ENCODE data around the gene FILIP1L. TPM values are rescaled to one million over a fixed set of nuclear protein-coding genes. Genes with fewer than 3 reads are reported as not detected.

FILIP1L gene
- total and polyA plus RNA-seq, 2 of the 4 experiments (the other 2 are of a cell fraction) = 11.5 to 19.9 TPM

GRCh38 chr3:100150473-100150872 is 36.2 kb upstream of the FILIP1L start:
- intact Hi-C loops (cut with micrococcal nuclease) = no loop called here
- ATAC-seq (ENCODE audit: low read depth) (no peak), DNase-seq (no peak)
- Histone ChIP-seq H3K79me1 (ENCODE audit: low read depth in 1 of 2, low read length in 2 of 2) (no peaks in the 10 kb centered on the region), H3K9me1 (ENCODE audit: insufficient read depth, low read length) (0 out of 2 replicates have a peak, but pooled peaks cover 3% of the 10 kb centered on the region), H2BK5ac (ENCODE audit: low read depth, low read length, poor library complexity, severe bottlenecking) (no peak overlapping the region), H2AFZ (replicated peaks; ENCODE audit: low read length, poor library complexity) (no peak overlapping the region), H2BK20ac (ENCODE audit: low read depth, low read length) (no peak overlapping the region), H4K5ac (ENCODE audit: low read depth, low read length) (0 out of 2 replicates have a peak overlapping the region, but pooled peaks have one; percentile 32), H3K36me3 (ENCODE audit: control insufficient read depth, insufficient read depth, low read length) (no peaks in the 10 kb centered on the region), H3K4ac (ENCODE audit: low read depth, low read length) (no peak overlapping the region), H2BK15ac (ENCODE audit: low read depth, low read length) (no peak overlapping the region), H3K27ac (ENCODE audit: insufficient read depth, low read length) (no peak overlapping the region), H3K14ac (replicated peaks; ENCODE audit: low read depth, low read length) (no peak overlapping the region), H3K27me3 (ENCODE audit: control insufficient read depth, insufficient read depth, low read length) (no peaks in the 10 kb centered on the region), H3K56ac (ENCODE audit: extremely low read depth, insufficient read depth, low read length) (no peak overlapping the region), H4K91ac (ENCODE audit: insufficient read depth, low read depth, low read length) (no peak overlapping the region), H3K9ac (ENCODE audit: low read depth, low read length) (no peak overlapping the region), H2AK5ac (ENCODE audit: low read depth, low read length) (no peak overlapping the region), H3K9me3 (ENCODE audit: control insufficient read depth, insufficient read depth, low read length) (peaks cover 3% of the 10 kb centered on the region), H3K4me3 (ENCODE audit: insufficient read depth, low read depth, low read length) (no peak overlapping the region), H3K4me2 (ENCODE audit: low read depth, low read length) (no peak overlapping the region), H3K23ac (ENCODE audit: low read depth, low read length) (no peak overlapping the region), H2AK9ac (replicated peaks; ENCODE audit: low read depth, low read length, poor library complexity) (no peak overlapping the region), H4K20me1 (ENCODE audit: insufficient read depth, low read length) (no peaks in the 10 kb centered on the region), H3K4me1 (ENCODE audit: control insufficient read depth, insufficient read depth, low read length) (peaks cover 4% of the 10 kb centered on the region; the same call in 1 of the 2 replicates), H3K18ac (ENCODE audit: low read depth, low read length) (no peak overlapping the region), H2BK120ac (ENCODE audit: low read depth, low read length) (0 out of 2 replicates have a peak overlapping the region, but pooled peaks have one; percentile 25), H4K8ac (ENCODE audit: low read depth in 2 of 2, low read length in 2 of 2) (peak overlapping the region in 1 of 2 experiments; percentile 38; a peak in 2 of 4 replicates)
- ChIA-PET POLR2A (ENCODE audit: unreplicated experiment) (no interaction called here), CTCF (interaction anchor here (0.6 kb wide), 1 partner anchor 269 kb away, joined by 3 read pairs; no protein-coding TSS in a partner anchor)
- BruUV-seq (replicated peaks) = no TSS peak
- TF ChIP-seq CEBPB (IDR thresholded peaks at IDR 0.05; ENCODE audit: low read depth, low read length) = peak; percentile 87
- no peak for TF ChIP-seq NFE2L2 (IDR thresholded peaks at IDR 0.05; ENCODE audit: low read depth, low read length)
- in situ Hi-C loops (cut with MboI; ENCODE audit: low sequenced_read_pairs) = no loop called here
- dilution Hi-C loops (cut with HindIII; ENCODE audit: low sequenced_read_pairs, unreplicated experiment) = no loop called here
- no CpG with 5 or more reads among the region's 1 CpG for WGBS, 2 experiments (ENCODE audit: extremely low coverage in 2 of 2, insufficient read length in 1 of 2)

Data from IMR-90 (cell line).